ENCODE results near the gene LRRC34. TPM values are rescaled to one million over a fixed set of nuclear protein-coding genes. Genes with fewer than 3 reads are reported as not detected.

LRRC34 gene
- total and polyA plus RNA-seq, 2 experiments from 2014 or later, result 4.2 to 9.4 TPM

- no peak for DNase-seq
- Histone ChIP-seq H3K27ac (no peak overlapping the region), H3K4me2 (ENCODE audit: unreplicated experiment) (no peak overlapping the region), H4K20me1 (ENCODE audit: insufficient read depth) (no peaks in the 10 kb centered on the region), H3K9me3 (ENCODE audit: low read depth) (no peaks in the 10 kb centered on the region), H3K36me3 (ENCODE audit: low read depth) (peaks cover 46% of the 10 kb centered on the region), H3K4me1 (ENCODE audit: insufficient read depth) (no peaks in the 10 kb centered on the region), H2AFZ (no peak overlapping the region), H3F3A (ENCODE audit: insufficient read depth) (peaks cover 12% of the 10 kb centered on the region; the same call in 1 of the 2 replicates), H3K79me2 (ENCODE audit: insufficient read depth) (0 out of 2 replicates have a peak, but pooled peaks cover 3% of the 10 kb centered on the region), H3K27me3 (replicated peaks; ENCODE audit: insufficient read depth) (no peaks in the 10 kb centered on the region), H3K9me2 (ENCODE audit: insufficient read depth) (no peaks in the 10 kb centered on the region), H3K4me3 (no peak overlapping the region), H3K9ac (no peak overlapping the region)
- TF ChIP-seq EZH2 (IDR thresholded peaks at IDR 0.05; ENCODE audit: insufficient read depth, poor library complexity, severe bottlenecking) (no peak), EZH2phosphoT487 (IDR thresholded peaks at IDR 0.05; ENCODE audit: insufficient read depth, low read depth) (no peak)
- in situ Hi-C loops (cut with MboI), result no loop called here
Observed at GRCh38 chr3:169790219-169790618, 22.5 kb downstream of the LRRC34 start.

GRCh38 chr3:169787791-169788190 is 24.9 kb downstream of the LRRC34 start:
- Histone ChIP-seq H3K4me1 (ENCODE audit: insufficient read depth) (no peaks in the 10 kb centered on the region), H3K79me2 (ENCODE audit: insufficient read depth) (peaks cover 3% of the 10 kb centered on the region; the same call in 1 of the 2 replicates), H3K4me2 (ENCODE audit: unreplicated experiment) (no peak overlapping the region), H3K36me3 (ENCODE audit: low read depth) (peaks cover 62% of the 10 kb centered on the region), H3F3A (ENCODE audit: insufficient read depth) (peaks cover 16% of the 10 kb centered on the region; the same call in 1 of the 2 replicates), H3K27me3 (replicated peaks; ENCODE audit: insufficient read depth) (no peaks in the 10 kb centered on the region), H3K9me2 (ENCODE audit: insufficient read depth) (no peaks in the 10 kb centered on the region), H2AFZ (no peak overlapping the region), H3K9ac (no peak overlapping the region), H3K27ac (no peak overlapping the region), H3K4me3 (no peak overlapping the region), H3K9me3 (ENCODE audit: low read depth) (no peaks in the 10 kb centered on the region), H4K20me1 (ENCODE audit: insufficient read depth) (no peaks in the 10 kb centered on the region)
- in situ Hi-C loops (cut with MboI), result no loop called here
- WGBS, 2 experiments (ENCODE audit: low coverage in 1 of 2, low lambda C conversion rate in 2 of 2, missing lambda C conversion rate in 2 of 2), result 95 to 97% methylated on average over 1 of the region's 1 CpG
- TF ChIP-seq EZH2 (IDR thresholded peaks at IDR 0.05; ENCODE audit: insufficient read depth, poor library complexity, severe bottlenecking), result no peak
- no peak for TF ChIP-seq EZH2phosphoT487 (IDR thresholded peaks at IDR 0.05; ENCODE audit: insufficient read depth, low read depth)
- no peak for DNase-seq

- Histone ChIP-seq H3K27me3 (replicated peaks; ENCODE audit: insufficient read depth) (no peaks in the 10 kb centered on the region), H3K9ac (no peak overlapping the region), H3K9me3 (ENCODE audit: low read depth) (no peaks in the 10 kb centered on the region), H3K27ac (no peak overlapping the region), H3K9me2 (ENCODE audit: insufficient read depth) (no peaks in the 10 kb centered on the region), H3K4me2 (ENCODE audit: unreplicated experiment) (no peak overlapping the region), H2AFZ (no peak overlapping the region), H4K20me1 (ENCODE audit: insufficient read depth) (no peaks in the 10 kb centered on the region), H3K79me2 (ENCODE audit: insufficient read depth) (peaks cover 3% of the 10 kb centered on the region; the same call in 1 of the 2 replicates), H3K4me3 (no peak overlapping the region), H3F3A (ENCODE audit: insufficient read depth) (peaks cover 16% of the 10 kb centered on the region; the same call in 1 of the 2 replicates), H3K36me3 (ENCODE audit: low read depth) (peaks cover 69% of the 10 kb centered on the region), H3K4me1 (ENCODE audit: insufficient read depth) (no peaks in the 10 kb centered on the region)
- TF ChIP-seq EZH2 (IDR thresholded peaks at IDR 0.05; ENCODE audit: insufficient read depth, poor library complexity, severe bottlenecking), result no peak
- no peak for TF ChIP-seq EZH2phosphoT487 (IDR thresholded peaks at IDR 0.05; ENCODE audit: insufficient read depth, low read depth)
- in situ Hi-C loops (cut with MboI), result no loop called here
- no peak for DNase-seq
- WGBS, 2 experiments (ENCODE audit: low coverage in 1 of 2, low lambda C conversion rate in 2 of 2, missing lambda C conversion rate in 2 of 2), result 98 to 99% methylated on average over 4 of the region's 4 CpGs
Observed at GRCh38 chr3:169787120-169787519, 25.6 kb downstream of the LRRC34 start.

- Histone ChIP-seq H3K27me3 (replicated peaks; ENCODE audit: insufficient read depth) (no peaks in the 10 kb centered on the region), H3K9ac (no peak overlapping the region), H3F3A (ENCODE audit: insufficient read depth) (peaks cover 7% of the 10 kb centered on the region; the same call in 1 of the 2 replicates), H4K20me1 (ENCODE audit: insufficient read depth) (no peaks in the 10 kb centered on the region), H3K9me2 (ENCODE audit: insufficient read depth) (no peaks in the 10 kb centered on the region), H3K4me2 (ENCODE audit: unreplicated experiment) (no peak overlapping the region), H3K9me3 (ENCODE audit: low read depth) (no peaks in the 10 kb centered on the region), H3K27ac (no peak overlapping the region), H3K79me2 (ENCODE audit: insufficient read depth) (peaks cover 52% of the 10 kb centered on the region), H3K4me1 (ENCODE audit: insufficient read depth) (no peaks in the 10 kb centered on the region), H2AFZ (no peak overlapping the region), H3K4me3 (no peak overlapping the region), H3K36me3 (ENCODE audit: low read depth) (peaks cover 90% of the 10 kb centered on the region)
- in situ Hi-C loops (cut with MboI), result no loop called here
- TF ChIP-seq EZH2 (IDR thresholded peaks at IDR 0.05; ENCODE audit: insufficient read depth, poor library complexity, severe bottlenecking) (no peak), EZH2phosphoT487 (IDR thresholded peaks at IDR 0.05; ENCODE audit: insufficient read depth, low read depth) (no peak)
- 78 to 86% methylated on average over 4 of the region's 4 CpGs for WGBS, 2 experiments (ENCODE audit: low coverage in 1 of 2, low lambda C conversion rate in 2 of 2, missing lambda C conversion rate in 2 of 2)
- DNase-seq, result no peak
Observed at GRCh38 chr3:169781209-169781855, 31.4 kb downstream of the LRRC34 start.
